GM12892 (cell line): ENCODE results near the gene MSH6.

Experiments used
- POLR2A ChIP-seq: IDR thresholded peaks from 2 replicates; pipeline ENCODE4 v1.6.1; 2011; ENCODE audit warnings: low read depth, low read length, control low read depth
- POLR2AphosphoS5 ChIP-seq: IDR thresholded peaks from 2 replicates; pipeline ENCODE4 v1.6.1; 2011; ENCODE audit warnings: low read depth, low read length, control low read depth
- TAF1 ChIP-seq: IDR thresholded peaks from 2 replicates; pipeline ENCODE4 v1.6.1; 2011; ENCODE audit warnings: low read depth, mild to moderate bottlenecking, control low read depth, low read length, borderline replicate concordance

DNA sequence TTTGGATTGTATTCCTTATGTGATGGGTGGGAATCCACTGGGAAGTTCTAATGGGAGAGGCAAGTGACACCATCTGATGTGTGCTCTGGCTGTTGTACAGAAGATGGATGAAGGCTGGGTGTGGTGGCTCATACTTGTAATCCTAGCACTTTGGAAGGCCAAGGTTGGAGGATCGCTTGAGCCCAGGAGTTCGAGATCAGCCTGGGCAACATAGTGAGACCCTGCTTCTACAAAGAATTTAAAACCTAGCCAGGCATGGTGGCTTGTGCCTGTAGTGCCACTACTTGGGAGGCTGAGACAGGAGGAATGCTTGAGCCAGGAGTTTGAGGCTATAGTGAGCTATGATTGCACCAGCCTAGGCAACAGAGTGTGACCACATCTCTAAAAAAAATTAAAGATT, 10.6 kb upstream of the MSH6 start:
- TF ChIP-seq POLR2AphosphoS5 (no peak), TAF1 (no peak), POLR2A (no peak)
